ENCODE measurements around the gene IDH3A. TPM values are rescaled to one million over a fixed set of nuclear protein-coding genes. Genes with fewer than 3 reads are reported as not detected.

The IDH3A gene
- total and polyA plus RNA-seq, 2 donors (not counting 1 experiment from before 2014, with no cell fraction given), result 24.9 to 65.0 TPM

- H3K4me1 ChIP-seq (ENCODE audit: control insufficient read depth, extremely low read depth, insufficient read depth, low read length), result no peaks in the 10 kb centered on the region
- no peaks in the 10 kb centered on the region for H3K79me2 ChIP-seq (ENCODE audit: control insufficient read depth, insufficient read depth, low read length)
- no peak overlapping the region for H3K9ac ChIP-seq (ENCODE audit: insufficient read depth, low read length)
These were observed 52.4 kb downstream of the IDH3A start for GRCh38 chr15:78201281-78202190.

DNA sequence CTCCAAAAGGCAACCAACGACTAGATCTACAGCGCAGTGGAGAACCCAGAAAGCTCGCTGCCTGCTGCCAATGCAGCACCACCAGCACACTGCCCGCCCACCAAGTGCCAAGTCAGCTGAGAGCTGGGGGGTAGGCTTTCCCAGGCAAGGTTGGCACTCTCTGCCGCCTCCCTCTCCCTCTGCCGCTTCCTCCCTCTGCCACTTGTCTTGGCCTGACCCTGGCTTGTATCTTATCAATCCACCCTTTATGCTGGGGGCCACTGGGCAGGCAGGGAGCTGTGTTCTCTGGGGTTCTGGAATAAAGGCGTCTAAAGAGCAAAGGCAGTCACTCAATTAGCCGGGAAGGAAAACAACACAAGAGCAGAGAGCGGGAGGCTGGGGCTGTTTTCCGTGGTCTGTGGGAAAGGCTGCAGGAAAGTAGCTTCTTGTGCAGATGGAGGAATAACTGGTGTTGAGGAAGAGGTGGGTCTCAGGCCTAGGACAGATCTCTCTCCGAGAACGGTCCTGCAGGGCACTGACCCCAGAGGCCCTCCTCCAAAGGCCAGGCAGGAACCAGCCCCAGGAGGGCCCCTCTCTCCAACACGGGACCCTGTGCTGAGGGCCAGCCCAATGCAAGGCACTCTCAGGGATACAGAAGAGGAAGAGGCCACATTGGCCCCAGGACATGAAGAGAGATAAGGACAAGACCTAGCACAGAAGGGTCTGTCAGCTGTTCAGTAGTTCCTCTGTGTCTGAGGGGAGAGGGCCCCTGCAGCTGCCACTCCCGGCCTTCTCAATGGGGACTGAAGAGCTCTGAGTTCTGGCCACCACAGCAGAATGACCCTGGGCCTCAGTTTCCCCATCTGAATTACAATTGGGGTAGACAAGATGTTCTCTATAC lies 54.4 kb downstream of the IDH3A start:
- Histone ChIP-seq H4K20me1 (ENCODE audit: control insufficient read depth, extremely low read depth, insufficient read depth, low read length) (no peaks in the 10 kb centered on the region), H3K4me1 (ENCODE audit: control insufficient read depth, extremely low read depth, insufficient read depth, low read length) (no peaks in the 10 kb centered on the region), H3K27me3 (ENCODE audit: control insufficient read depth, insufficient read depth, low read length) (peaks cover 9% of the 10 kb centered on the region), H3K4me2 (ENCODE audit: extremely low read depth, insufficient read depth, low read length) (no peak overlapping the region), H2AFZ (ENCODE audit: low read length) (no peak overlapping the region), H3K9me3 (ENCODE audit: control insufficient read depth, insufficient read depth, low read depth, low read length) (no peaks in the 10 kb centered on the region), H3K79me2 (ENCODE audit: control insufficient read depth, insufficient read depth, low read length) (no peaks in the 10 kb centered on the region), H3K4me3 (replicated peaks in 1 of 4; ENCODE audit: control extremely low read depth in 1 of 4, insufficient read depth in 1 of 4, low read depth in 3 of 4, low read length in 4 of 4) (no peak overlapping the region), H3K9ac (ENCODE audit: insufficient read depth, low read length) (no peak overlapping the region), H3K27ac (ENCODE audit: insufficient read depth, low read length) (no peak overlapping the region), H3K36me3 (ENCODE audit: control insufficient read depth, insufficient read depth, low read length) (no peaks in the 10 kb centered on the region)
- TF ChIP-seq, protein P1, sequence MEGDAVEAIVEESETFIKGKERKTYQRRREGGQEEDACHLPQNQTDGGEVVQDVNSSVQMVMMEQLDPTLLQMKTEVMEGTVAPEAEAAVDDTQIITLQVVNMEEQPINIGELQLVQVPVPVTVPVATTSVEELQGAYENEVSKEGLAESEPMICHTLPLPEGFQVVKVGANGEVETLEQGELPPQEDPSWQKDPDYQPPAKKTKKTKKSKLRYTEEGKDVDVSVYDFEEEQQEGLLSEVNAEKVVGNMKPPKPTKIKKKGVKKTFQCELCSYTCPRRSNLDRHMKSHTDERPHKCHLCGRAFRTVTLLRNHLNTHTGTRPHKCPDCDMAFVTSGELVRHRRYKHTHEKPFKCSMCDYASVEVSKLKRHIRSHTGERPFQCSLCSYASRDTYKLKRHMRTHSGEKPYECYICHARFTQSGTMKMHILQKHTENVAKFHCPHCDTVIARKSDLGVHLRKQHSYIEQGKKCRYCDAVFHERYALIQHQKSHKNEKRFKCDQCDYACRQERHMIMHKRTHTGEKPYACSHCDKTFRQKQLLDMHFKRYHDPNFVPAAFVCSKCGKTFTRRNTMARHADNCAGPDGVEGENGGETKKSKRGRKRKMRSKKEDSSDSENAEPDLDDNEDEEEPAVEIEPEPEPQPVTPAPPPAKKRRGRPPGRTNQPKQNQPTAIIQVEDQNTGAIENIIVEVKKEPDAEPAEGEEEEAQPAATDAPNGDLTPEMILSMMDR (conservative IDR thresholded peaks at IDR 0.05 in 1 of 2, IDR thresholded peaks at IDR 0.05 in 1 of 2; ENCODE audit: low read depth in 1 of 2, low read length in 2 of 2), result no peak
- no peak for TF ChIP-seq EZH2 (IDR thresholded peaks at IDR 0.05; ENCODE audit: low read length, missing control alignments)
- DNase-seq (ENCODE audit: low read depth in 2 of 2), result no peak

More at GRCh38 chr15:78201281-78202190, 52.4 kb downstream of the IDH3A start:
- H3K27me3 ChIP-seq (ENCODE audit: control insufficient read depth, insufficient read depth, low read length), result peaks cover 9% of the 10 kb centered on the region
- TF ChIP-seq, protein P1 (conservative IDR thresholded peaks at IDR 0.05 in 1 of 2, IDR thresholded peaks at IDR 0.05 in 1 of 2; ENCODE audit: low read depth in 1 of 2, low read length in 2 of 2), result no peak
- TF ChIP-seq EZH2 (IDR thresholded peaks at IDR 0.05; ENCODE audit: low read length, missing control alignments), result no peak
- no peak for DNase-seq (ENCODE audit: low read depth in 2 of 2)
- no peak overlapping the region for H3K4me3 ChIP-seq (replicated peaks in 1 of 4; ENCODE audit: control extremely low read depth in 1 of 4, insufficient read depth in 1 of 4, low read depth in 3 of 4, low read length in 4 of 4)
- no peak overlapping the region for H2AFZ ChIP-seq (ENCODE audit: low read length)
- no peak overlapping the region for H3K27ac ChIP-seq (ENCODE audit: insufficient read depth, low read length)
- H4K20me1 ChIP-seq (ENCODE audit: control insufficient read depth, extremely low read depth, insufficient read depth, low read length), result no peaks in the 10 kb centered on the region
- no peaks in the 10 kb centered on the region for H3K9me3 ChIP-seq (ENCODE audit: control insufficient read depth, insufficient read depth, low read depth, low read length)
- no peak overlapping the region for H3K4me2 ChIP-seq (ENCODE audit: extremely low read depth, insufficient read depth, low read length)
- no peaks in the 10 kb centered on the region for H3K36me3 ChIP-seq (ENCODE audit: control insufficient read depth, insufficient read depth, low read length)

Measured in fibroblast of lung (primary cell).